A549 treated with GW870086 at 1 μM for 4 hours (cell line): ENCODE results near the gene EVI5. TPM values are rescaled to one million over a fixed set of nuclear protein-coding genes. Genes with fewer than 3 reads are reported as not detected.

Experiments
- total RNA-seq: library from RNA; stranded (reverse); fragments of 200-300 nt; extraction: Qiagen RNA extraction; gene quantifications from 5 replicates; pipeline ENCODE4 v1.2.3, GENCODE V29; 2022; ENCODE audit warnings: low read depth

The EVI5 gene
- total RNA-seq: 4.9 to 8.2 TPM (median 6.4 TPM) in 5 replicates

GRCh38 chr1:92784639-92785500 is at the start of gene EVI5:
TSS of gene EVI5 (minus strand) at chr1:92785108. CDS start at chr1:92736546, 48,562 bp downstream.

GRCh38 chr1:92831762-92832536 is 47.0 kb upstream of the EVI5 start, which contains the start of gene RPL5:
TSS of gene RPL5 (plus strand) at chr1:92832040. CDS start at chr1:92832115, 75 bp downstream.

GRCh38 chr1:92486251-92487077 is 298.4 kb downstream of the EVI5 start, which contains the start of gene GFI1:
TSS of gene GFI1 (minus strand) at chr1:92486925. CDS start at chr1:92483487, 3,438 bp downstream.

Other genes starting within 250 kb of the EVI5 start
- 1,130 to 1,261 TPM (median 1,175 TPM) in 5 replicates for gene RPL5, start 46.9 kb upstream of the EVI5 start, total RNA-seq
- gene DIPK1A, start 176.4 kb upstream of the EVI5 start, total RNA-seq: 7.5 to 10.4 TPM (median 9.6 TPM) in 5 replicates